B cell (primary cell): ENCODE results near the gene PLA2G10.

Source experiments
- EZH2 ChIP-seq: IDR thresholded peaks from 2 replicates; pipeline ENCODE4 v1.6.1; 2012; ENCODE audit warnings: borderline replicate concordance, low read depth, mild to moderate bottlenecking, moderate library complexity, low read length; ENCODE audit not compliant: insufficient read depth, poor library complexity, severe bottlenecking
- TF ChIP-seq, protein P1 (sequence below): fragments of 200-600 bp; IDR thresholded peaks from one replicate; pipeline ENCODE4 v1.8.0; 2022; ENCODE audit warnings: antibody characterized with exemption, mild to moderate bottlenecking

GRCh38 chr16:14681115-14681514, 13.0 kb downstream of the PLA2G10 start:
- TF ChIP-seq, protein P1, sequence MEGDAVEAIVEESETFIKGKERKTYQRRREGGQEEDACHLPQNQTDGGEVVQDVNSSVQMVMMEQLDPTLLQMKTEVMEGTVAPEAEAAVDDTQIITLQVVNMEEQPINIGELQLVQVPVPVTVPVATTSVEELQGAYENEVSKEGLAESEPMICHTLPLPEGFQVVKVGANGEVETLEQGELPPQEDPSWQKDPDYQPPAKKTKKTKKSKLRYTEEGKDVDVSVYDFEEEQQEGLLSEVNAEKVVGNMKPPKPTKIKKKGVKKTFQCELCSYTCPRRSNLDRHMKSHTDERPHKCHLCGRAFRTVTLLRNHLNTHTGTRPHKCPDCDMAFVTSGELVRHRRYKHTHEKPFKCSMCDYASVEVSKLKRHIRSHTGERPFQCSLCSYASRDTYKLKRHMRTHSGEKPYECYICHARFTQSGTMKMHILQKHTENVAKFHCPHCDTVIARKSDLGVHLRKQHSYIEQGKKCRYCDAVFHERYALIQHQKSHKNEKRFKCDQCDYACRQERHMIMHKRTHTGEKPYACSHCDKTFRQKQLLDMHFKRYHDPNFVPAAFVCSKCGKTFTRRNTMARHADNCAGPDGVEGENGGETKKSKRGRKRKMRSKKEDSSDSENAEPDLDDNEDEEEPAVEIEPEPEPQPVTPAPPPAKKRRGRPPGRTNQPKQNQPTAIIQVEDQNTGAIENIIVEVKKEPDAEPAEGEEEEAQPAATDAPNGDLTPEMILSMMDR, result no peak
- no peak for TF ChIP-seq EZH2
